Psoas muscle (tissue), 8 donors: ENCODE data around the gene PCP4L1. TPM values are rescaled to one million over a fixed set of nuclear protein-coding genes. Genes with fewer than 3 reads are reported as not detected.

Experiments
- ATAC-seq, 4 donors: fragments of 200-7000 bp; cut with Tn5 transposase; one replicate each; pipeline ENCODE4 v1.9.1; 2020; ENCODE audit warnings: moderate library complexity in 3 of 4, mild to moderate bottlenecking in 2 of 4
- DNase-seq, 2 donors: peaks; one replicate each; pipeline ENCODE4 v3.0.0-alpha.2; 2020
- H3K27ac ChIP-seq: fragments of 200-600 bp; one replicate; pipeline ENCODE4 v1.8.0; 2022
- H3K27me3 ChIP-seq, 3 donors: fragments of 200-600 bp in 1 of 3; one replicate each; pipeline versions ENCODE4 v1.6.1 to v1.8.0; 2013 to 2022; ENCODE audit warnings: low read length in 2 of 3, mild to moderate bottlenecking in 2 of 3, moderate library complexity in 1 of 3; ENCODE audit not compliant: insufficient read depth in 3 of 3
- H3K36me3 ChIP-seq, 2 donors: fragments of 200-600 bp in 1 of 2; one replicate each; pipeline versions ENCODE4 v1.6.1 to v1.8.0; 2013 to 2022; ENCODE audit warnings: low read depth in 1 of 2, mild to moderate bottlenecking in 1 of 2, moderate library complexity in 1 of 2; ENCODE audit not compliant: insufficient read depth in 1 of 2
- H3K4me1 ChIP-seq: fragments of 200-600 bp; one replicate; pipeline ENCODE4 v1.8.0; 2022
- H3K4me3 ChIP-seq: fragments of 200-600 bp; one replicate; pipeline ENCODE4 v1.8.0; 2022; ENCODE audit warnings: mild to moderate bottlenecking
- H3K9me3 ChIP-seq: fragments of 200-600 bp; one replicate; pipeline ENCODE4 v1.8.0; 2022
- WGBS, 3 donors: extraction: QIAGEN DNeasy Blood & Tissue Kit; methylation state at CpG; one replicate each; pipeline versions ENCODE4 v1.1.6 to v1.1.7; 2013; 5-methylcytosine and 5-hydroxymethylcytosine counted together
- intact Hi-C, 2 donors: fragments of 100-400 bp; cut with DNase I; formaldehyde crosslinking; loops; one replicate each; pipeline versions ENCODE4 v1.11.0 to v1.14.2; 2022
- long read RNA-seq, 2 donors: library from polyadenylated mRNA; unstranded; transcript quantifications; one replicate each; pipeline ENCODE4 v2.0.0, GENCODE V29; 2021
- polyA plus RNA-seq, 3 donors: library from polyadenylated mRNA; stranded (reverse); fragments of 200-250 nt; gene quantifications; one replicate each; pipeline ENCODE4 v1.2.3, GENCODE V29; 2013
- total RNA-seq, 4 donors: library from RNA; stranded (reverse); fragmentation: NEBNext Ultra II Directional in 2 of 4; extraction: Animal tissue kit (Norgen Biotek cat#: 25700) in 2 of 4; gene quantifications; one replicate each; pipeline versions ENCODE4 v1.2.1 to v1.2.4, GENCODE V29; 2021 to 2023
- TF ChIP-seq, protein P1 (sequence below): fragments of 200-600 bp; IDR thresholded peaks from one replicate; pipeline ENCODE4 v1.8.0; 2022; ENCODE audit warnings: antibody characterized with exemption
- donor health status: healthy with polysubstance abuse.
- donor health status: DM: no; HTN: no; CAD: no; lungs with moderate emphysema.
- donor health status: Bipolar disorder and iron deficiency.
- donor health status: healthy.
- donor health status: DM: yes; HTN: yes; CAD: no.
- donor health status: DM: no; HTN: no; CAD: no.
- donor health status: DM: no; HTN: no; CAD: no.
- donor health status: DM: yes; HTN: yes; CAD: no.

Gene PCP4L1
- total RNA-seq (under 1 TPM in 1 of 4 donors, not detected in 3; 0.45 TPM), polyA plus RNA-seq (under 1 TPM; 0.21 to 0.28 (median 0.25) TPM)
- long read RNA-seq, donor 1, result 0 reads
- long read RNA-seq, donor 2, result 0 reads

GRCh38 chr1:161258439-161259344 lies at the start of gene PCP4L1:
PCP4L1 (plus strand) TSS chr1:161258745; CDS start chr1:161258975, 230 bp downstream.
- H3K4me3 ChIP-seq, result peak within 1 kb of the TSS; percentile 57
- intact Hi-C loops, result no loop called here
- H3K27ac ChIP-seq, result no peak within 1 kb of the TSS
- DNase-seq (peak; percentile 19 to 46), ATAC-seq (peak in 3 of 4 donors; percentile 36 to 67 (median 40))
- H3K27me3 ChIP-seq, result peaks cover 3 to 37% (median 17%) of the 10 kb centered on the region in 3 donors
- H3K4me1 ChIP-seq, result peaks cover 7% of the 10 kb centered on the region
- H3K36me3 ChIP-seq, result no peaks in the 10 kb centered on the region
- 2% methylated on average over 53 to 62 of the region's 62 CpGs for WGBS, 3 donors
- TF ChIP-seq, protein P1, sequence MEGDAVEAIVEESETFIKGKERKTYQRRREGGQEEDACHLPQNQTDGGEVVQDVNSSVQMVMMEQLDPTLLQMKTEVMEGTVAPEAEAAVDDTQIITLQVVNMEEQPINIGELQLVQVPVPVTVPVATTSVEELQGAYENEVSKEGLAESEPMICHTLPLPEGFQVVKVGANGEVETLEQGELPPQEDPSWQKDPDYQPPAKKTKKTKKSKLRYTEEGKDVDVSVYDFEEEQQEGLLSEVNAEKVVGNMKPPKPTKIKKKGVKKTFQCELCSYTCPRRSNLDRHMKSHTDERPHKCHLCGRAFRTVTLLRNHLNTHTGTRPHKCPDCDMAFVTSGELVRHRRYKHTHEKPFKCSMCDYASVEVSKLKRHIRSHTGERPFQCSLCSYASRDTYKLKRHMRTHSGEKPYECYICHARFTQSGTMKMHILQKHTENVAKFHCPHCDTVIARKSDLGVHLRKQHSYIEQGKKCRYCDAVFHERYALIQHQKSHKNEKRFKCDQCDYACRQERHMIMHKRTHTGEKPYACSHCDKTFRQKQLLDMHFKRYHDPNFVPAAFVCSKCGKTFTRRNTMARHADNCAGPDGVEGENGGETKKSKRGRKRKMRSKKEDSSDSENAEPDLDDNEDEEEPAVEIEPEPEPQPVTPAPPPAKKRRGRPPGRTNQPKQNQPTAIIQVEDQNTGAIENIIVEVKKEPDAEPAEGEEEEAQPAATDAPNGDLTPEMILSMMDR, result no peak
- peaks cover 9% of the 10 kb centered on the region for H3K9me3 ChIP-seq

DNA sequence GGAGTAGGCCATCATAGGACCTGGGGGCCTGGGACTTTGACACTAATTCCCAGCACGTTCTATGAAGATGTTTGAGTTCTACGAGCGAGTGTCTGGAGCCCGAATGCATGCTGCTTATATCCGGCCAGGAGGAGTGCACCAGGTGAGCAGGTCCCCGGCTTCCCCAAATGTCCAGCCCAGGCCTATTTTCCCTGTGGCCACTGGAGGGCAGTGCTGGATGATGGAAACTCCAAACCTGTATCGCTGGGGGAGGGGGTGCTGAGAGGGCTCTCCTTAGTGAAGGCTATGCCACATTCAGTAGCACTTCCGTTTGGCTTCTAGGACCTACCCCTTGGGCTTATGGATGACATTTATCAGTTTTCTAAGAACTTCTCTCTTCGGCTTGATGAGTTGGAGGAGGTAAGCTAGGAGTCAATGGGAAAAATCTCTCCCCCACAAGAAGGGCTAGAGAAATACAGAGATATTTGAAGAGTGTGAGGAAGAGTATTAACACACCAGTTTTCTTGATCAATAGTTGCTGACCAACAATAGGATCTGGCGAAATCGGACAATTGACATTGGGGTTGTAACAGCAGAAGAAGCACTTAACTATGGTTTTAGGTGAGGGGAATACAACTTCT lies 48.6 kb upstream of the PCP4L1 start:
- ATAC-seq, result peak; percentile 77 to 87 (median 85)
- Histone ChIP-seq H3K4me1 (peaks cover 29% of the 10 kb centered on the region), H3K27me3 (no peaks in the 10 kb centered on the region), H3K4me3 (no peak overlapping the region), H3K36me3 (peaks cover 24 to 99% of the 10 kb centered on the region in 2 donors), H3K9me3 (no peaks in the 10 kb centered on the region), H3K27ac (no peak overlapping the region)
- TF ChIP-seq, protein P1, result peak; percentile 75
- intact Hi-C loops, result loop anchor here in 1 of 2 donors (5.0 kb wide), 1 partner anchor 172 kb away; no protein-coding TSS in a partner anchor
- peak; percentile 73 to 86 for DNase-seq
- WGBS, 3 donors, result 38 to 46% (median 44%) methylated on average over 11 of the region's 11 CpGs

GRCh38 chr1:161214369-161214768 lies 44.2 kb upstream of the PCP4L1 start:
- ATAC-seq (no peak), DNase-seq (no peak)
- TF ChIP-seq, protein P1, result no peak
- Histone ChIP-seq H3K27me3 (no peaks in the 10 kb centered on the region), H3K27ac (no peak overlapping the region), H3K4me1 (no peaks in the 10 kb centered on the region), H3K36me3 (peaks cover 19 to 60% of the 10 kb centered on the region in 2 donors), H3K9me3 (no peaks in the 10 kb centered on the region), H3K4me3 (no peak overlapping the region)
- 86 to 90% (median 90%) methylated on average over 9 of the region's 9 CpGs for WGBS, 3 donors
- intact Hi-C loops, result no loop called here

DNA sequence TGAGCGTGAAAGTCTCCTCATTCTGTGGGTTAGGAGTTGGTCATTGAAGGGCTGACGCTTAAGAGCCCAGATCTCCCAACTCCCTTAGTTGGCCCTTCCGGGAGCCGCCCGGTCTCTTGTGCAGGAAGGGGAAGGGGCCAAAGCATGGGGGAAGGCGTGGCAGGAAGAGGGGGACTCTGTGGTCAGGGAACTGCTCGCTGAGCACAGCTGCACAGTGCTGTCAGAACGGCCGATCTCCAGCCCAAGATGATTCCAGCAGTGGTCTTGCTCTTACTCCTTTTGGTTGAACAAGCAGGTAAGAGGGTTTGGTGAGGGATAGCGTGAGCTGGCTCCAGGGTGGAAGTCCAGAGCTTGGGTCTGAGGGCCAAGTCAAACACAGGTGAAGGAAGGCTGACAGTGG lies 43.5 kb upstream of the PCP4L1 start, which contains the start of gene FCER1G:
TSS of gene FCER1G (plus strand) at position 220 of the 400 bp plus-strand sequence. CDS start at position 247, 27 bp downstream.
- Histone ChIP-seq H3K27me3 (no peaks in the 10 kb centered on the region), H3K4me3 (peak within 1 kb of the TSS; percentile 42), H3K9me3 (no peaks in the 10 kb centered on the region), H3K4me1 (no peaks in the 10 kb centered on the region), H3K27ac (no peak within 1 kb of the TSS), H3K36me3 (peaks cover 17 to 53% of the 10 kb centered on the region in 2 donors)
- DNase-seq (peak; percentile 45 to 79), ATAC-seq (peak in 3 of 4 donors; percentile 28 to 48 (median 33))
- intact Hi-C loops, result no loop called here
- TF ChIP-seq, protein P1, result no peak
- 68 to 77% (median 72%) methylated on average over 10 of the region's 10 CpGs for WGBS, 3 donors
